HG02759 (cell line): ENCODE results near the gene PTTG1IP.

ENCODE experiments used
- ATAC-seq: cut with Tn5 transposase; IDR thresholded peaks from one replicate; pipeline ENCODE4 v1.9.1; 2021; ENCODE audit warnings: mild to moderate bottlenecking, moderate library complexity; ENCODE audit not compliant: unreplicated experiment

The PTTG1IP gene

DNA sequence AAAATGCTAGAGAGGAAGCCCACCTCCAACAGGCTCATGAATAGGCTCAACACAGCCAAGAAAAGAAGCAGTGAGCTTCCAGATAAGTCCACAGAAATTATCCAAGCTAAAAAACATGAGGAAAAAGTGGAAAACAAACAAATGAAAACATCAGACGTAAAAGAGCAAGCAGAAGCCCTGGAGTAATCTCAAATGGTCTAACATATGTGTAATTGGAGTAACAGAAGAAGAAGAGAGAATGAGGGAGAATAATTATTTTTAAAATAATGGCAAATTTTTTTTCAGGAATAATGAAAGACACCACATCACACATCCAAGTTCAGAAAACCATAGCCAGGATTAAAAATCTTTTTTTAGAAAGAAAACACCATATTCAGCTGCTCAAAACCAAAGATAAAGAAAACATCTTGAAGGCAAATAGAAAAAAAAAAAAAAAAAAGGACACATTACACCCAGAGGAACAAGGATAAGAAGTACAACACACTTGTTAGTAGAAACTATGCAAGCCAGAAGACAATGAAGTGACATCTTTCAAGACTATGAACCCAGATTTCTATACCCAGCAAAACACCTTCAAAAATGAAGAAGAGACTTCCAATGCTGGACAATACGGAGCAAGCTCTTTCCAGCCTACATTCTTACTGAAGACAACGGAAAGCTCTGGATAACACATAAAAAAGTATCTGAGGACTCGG lies 45.0 kb downstream of the PTTG1IP start:
- ATAC-seq: no peak

DNA sequence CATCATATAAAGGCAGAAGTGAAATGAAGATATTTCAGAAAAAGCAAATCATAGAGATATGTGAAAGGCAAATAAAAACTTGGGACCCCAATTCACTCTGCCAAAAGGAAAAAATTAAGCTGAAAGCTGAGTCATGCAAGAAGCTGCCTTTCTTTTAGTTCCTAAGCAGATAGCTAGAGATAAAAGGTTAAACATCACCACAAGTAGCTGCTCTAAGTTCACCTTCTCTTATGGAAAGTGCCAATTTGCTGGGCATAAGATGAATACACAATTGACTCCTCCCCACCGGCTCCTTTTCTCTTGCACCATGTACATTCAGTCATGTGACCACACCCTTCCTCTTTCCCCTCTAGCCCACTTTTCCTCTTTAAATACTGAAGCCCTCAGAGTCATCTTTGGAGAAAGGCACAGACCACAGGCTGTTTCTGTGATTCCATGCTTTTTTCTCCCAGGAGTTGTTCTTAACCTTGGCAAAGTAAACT lies 50.3 kb downstream of the PTTG1IP start:
- ATAC-seq: no peak

DNA sequence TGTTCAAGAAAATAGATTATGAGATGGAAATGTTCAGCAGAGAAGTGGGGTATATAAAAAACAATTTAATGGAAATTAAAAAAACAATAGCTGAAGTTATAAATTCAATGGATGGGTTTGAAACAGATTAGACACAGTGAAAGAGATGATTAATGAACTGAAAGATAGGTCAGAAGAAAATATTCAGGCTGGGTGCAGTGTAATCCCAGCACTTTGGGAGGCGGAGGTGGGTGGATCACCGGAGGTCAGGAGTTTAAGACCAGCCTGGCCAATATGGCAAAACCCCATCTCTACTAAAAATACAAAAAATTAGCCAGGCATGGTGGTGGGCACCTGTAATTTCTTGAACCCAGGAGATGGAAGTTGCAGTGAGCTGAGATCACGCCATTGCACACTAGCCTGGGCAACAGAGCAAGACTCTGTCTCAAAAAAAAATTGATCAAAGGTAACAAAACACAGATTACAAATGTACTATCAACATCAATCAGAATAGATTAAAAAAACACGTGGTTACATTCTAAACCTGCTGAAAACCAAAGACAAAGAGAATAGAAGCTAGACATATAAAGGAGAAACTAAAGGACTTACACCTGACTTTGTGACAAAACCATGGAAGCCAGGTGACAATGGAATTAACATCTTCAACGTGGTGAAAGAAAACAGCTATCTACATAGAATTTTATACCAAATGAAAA lies 50.9 kb downstream of the PTTG1IP start:
- no peak for ATAC-seq

DNA sequence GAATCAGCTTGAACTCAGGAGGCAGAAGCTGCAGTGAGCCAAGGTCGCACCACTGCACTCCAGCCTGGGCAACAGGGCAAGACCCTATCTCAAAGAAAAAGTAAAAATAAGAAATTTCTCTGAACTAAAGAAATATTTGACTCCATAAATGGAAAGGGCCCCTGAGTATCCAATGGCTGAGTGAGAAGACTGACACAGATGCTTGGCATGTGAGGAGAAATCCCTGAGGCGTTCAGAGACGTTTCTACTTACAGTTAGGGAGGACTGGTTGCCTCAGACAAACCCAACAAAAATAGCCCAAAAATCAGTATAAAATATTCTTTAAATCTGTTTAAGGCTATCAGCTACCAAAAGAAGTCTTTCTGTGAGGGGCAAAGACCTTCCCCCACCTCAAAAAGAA lies 52.6 kb downstream of the PTTG1IP start:
- ATAC-seq: no peak

DNA sequence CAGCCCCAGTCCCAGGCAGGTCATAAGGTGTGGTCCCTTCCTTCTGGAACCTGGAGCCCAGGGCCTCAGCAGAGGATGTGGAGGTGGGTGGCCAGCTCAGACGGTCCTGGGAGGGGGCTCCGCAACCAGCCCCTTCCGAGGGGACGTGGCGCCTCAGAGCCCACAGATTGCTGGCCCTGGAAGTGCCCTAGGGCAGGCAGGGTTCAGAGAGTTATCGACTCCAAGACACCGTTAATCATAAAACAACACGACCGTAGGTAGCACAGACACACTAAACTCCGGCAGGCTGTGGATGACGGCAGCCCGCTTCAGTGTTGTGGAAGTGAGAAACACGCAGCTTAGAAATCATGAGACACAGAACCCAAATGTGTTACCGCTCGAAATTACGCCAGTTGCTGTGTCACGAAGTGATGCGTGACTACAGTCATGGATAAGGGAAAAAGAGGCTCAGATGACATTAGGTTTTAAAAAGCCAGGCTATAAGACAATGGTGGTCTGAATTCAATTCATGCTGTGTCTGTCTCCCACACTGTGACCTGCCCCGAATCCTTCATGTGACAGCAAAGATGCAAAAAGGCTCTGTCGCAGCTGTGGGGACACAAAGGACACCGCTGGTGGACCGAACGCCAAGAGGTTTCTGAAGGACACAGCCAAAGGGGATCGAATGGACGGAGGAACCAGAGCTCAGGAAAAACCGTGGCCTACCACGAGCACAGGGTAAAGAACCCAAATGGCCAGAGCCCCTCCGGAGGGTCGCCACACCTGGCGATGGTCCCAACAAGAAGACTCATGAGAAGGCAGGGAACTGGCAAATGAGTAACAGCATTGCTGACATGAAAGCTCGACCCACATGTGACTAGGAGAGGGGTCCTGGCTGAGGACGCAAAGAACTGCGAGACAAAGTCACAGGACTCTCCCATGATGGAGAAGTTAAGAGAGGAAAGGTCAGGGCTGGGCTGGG lies 53.9 kb downstream of the PTTG1IP start:
- ATAC-seq: no peak

DNA sequence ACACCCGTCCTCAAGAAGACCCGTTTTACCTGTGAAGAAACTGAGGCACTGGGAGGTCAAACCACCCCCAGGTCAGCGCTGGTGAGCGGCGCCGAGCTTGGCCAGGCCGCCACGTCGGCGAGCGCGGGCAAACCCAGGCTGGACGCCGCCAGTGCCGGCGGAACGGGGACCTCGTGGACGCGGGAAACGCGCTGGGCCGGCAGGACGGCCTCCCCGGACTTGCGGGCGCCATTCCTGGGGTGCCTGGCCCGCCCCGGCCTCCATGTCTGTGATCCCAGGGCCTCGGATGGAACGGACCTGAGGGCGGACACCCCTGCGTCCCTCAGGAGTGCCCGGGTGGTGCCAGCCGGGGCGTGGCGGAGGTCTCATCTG lies 54.9 kb downstream of the PTTG1IP start:
- ATAC-seq: no peak

DNA sequence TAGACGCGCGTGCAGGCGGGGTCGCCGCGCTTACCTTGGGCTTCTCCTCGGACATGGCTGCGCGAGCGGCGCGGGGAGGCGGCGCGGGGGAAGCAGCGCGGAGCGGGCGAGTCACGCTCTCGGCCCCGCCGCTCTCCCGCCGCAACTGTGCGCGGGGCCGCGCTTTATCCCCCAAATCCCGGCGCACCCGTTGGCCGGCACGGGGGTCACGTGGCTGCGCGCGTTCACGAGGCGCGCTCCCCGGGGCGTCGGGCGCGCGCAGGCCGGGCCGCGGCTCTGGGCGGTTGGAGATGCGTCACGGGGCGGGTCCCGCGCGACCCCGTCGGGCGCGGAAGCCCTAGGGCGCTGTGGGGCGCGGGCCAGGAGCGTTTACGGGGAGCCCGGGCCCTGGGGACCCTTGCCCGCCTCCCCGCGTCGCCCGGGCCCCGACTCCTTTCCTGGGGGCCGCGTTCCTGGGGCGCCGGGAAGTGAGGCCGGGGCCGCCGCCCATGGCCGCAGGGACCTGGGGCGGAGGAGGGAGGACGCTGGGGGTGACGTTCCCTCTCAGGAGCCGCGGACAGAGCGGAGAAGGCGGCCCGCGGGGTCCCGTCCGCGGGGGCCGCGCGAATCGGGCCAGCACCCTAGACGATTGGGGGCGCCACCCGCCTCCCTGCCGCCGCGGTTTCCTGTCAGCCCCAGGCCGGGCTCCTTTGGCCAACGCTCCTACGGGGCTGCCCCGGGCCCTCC lies 55.4 kb downstream of the PTTG1IP start, which contains the start of gene SUMO3:
TSS of gene SUMO3 (minus strand) at position 149 of the 726 bp plus-strand sequence. CDS start at position 55, 94 bp downstream.
- peak; percentile 73 for ATAC-seq

DNA sequence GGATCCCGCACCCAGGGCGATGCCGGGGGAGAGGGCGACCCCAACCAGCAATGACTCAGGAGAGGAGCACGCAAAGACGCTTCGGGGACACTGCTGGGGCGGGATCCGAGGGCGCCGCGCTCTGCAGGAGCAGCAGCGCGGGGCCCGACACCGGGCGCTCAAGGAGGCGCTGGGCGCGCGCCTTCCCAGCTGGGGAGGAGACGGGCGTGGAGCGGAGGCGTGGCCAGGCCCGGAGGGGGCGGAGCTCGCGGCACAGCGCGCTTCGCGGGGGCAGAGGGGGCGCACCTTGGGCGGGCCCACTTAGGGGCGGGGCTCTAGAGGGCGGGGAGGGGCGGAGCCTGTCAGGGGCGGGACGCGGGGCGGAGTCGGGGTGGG lies 56.0 kb downstream of the PTTG1IP start:
- ATAC-seq: peak; percentile 78

DNA sequence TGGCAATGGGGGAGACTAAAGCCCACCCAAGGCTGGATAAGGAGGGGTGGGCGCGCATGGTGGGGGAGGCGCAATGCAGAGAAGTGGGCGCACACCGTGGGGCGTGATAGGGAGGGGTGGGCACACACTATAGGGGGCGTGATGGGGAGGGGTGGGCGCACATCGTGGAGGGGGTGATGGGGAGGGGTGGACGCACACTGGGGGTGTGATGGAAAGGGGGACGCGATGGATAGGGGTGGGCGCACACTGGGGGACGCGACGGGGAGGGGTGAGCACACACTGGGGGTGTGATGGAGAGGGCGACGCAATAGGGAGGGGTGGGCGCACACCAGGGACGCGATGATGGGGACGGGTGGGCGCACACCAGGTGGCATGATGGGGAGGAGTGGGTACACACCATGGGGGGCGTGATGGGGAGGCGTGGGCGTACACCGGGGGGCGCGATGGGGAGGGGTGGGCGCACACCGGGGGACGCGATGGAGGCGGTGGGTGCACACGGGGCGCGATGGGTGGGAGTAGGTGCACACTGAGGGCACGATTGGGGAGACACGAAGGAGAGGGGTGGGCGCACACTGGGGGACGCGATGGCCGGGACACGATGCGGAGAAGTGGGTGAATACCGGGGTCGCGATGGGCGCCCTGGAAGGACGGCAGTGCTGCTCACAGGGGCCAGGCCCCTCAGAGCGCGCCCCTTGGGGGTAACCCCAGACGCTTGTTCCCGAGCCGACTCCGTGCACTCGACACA lies 56.6 kb downstream of the PTTG1IP start:
- no peak for ATAC-seq

DNA sequence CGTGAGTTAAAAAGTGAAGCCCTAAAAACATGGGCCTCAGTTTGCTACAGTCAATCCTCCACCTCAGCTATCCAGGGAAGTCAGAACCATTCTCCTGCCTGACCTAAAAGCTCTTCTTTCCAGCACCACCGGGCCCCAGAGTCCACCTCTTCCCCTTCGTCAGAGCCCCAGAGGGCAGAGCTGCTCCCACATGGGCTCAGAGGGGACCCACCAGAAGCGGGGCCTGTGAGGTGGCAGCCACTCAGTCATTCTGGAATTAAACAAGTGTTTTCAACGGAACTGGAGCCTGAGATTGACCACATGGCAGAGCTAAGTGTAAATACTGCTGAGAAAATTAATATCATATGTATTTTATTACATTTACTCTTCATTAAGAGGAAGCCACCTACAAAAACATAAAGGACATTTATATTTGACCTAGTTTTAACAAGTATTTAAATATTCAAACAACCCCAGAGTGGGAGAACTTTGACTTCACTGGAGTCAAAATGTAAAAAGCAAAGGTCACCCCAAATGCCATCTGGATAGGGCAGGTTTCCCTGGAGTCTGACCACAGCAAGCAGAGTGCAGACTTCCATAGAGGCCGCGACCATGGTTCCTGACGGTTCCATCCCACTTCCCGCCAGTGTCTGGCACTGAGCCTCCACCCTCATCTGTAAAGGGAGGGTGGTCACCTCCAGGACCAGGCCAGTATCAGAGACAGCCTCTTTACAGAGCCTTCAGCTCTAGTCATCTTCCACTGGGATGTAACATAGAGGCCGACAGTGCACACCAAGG lies 57.5 kb downstream of the PTTG1IP start:
- no peak for ATAC-seq

DNA sequence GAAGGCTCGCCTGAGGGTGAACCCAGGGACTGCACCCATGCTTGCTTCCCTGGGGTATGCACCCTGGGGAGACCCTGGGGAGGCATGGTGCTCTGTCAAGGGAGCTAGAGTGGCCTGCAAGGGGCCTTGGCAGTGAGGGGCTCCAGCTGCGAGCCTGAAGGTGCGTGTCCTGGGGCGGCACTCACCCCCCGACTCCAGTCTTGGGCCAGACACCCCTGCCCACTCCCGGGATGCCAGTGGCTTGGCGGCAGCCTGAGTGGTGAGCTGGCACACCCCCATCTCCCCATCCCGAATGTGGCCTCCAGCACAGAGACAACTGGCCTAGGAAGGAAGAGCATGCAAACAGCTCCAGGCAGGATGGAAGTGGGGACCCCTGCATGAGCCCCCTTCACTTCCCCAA lies 58.3 kb downstream of the PTTG1IP start:
- no peak for ATAC-seq

DNA sequence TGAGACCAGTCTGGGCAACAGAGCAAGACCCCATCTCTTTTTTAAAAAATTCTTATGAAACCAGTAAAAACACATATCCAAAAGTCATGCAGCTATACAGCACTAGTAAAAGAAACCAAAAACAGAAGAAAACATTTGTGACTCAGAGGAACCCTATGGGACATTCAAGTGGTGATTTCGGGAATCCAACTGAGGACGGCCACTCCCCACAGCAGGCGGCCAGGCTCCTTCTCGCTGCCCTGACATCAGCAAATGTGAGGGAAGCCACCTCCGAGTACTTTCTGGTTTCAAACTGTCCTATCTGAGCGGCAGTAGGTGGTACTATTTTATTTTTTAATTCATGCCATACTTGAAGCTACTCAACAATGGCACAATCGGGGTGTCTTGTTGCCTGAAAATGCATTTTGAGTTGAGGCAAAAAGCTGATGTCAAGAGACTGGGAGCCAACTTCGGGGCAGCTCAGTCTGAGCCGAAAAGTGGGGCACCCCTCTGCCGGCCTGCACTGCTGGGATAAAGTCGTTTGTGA lies 58.9 kb downstream of the PTTG1IP start:
- no peak for ATAC-seq

DNA sequence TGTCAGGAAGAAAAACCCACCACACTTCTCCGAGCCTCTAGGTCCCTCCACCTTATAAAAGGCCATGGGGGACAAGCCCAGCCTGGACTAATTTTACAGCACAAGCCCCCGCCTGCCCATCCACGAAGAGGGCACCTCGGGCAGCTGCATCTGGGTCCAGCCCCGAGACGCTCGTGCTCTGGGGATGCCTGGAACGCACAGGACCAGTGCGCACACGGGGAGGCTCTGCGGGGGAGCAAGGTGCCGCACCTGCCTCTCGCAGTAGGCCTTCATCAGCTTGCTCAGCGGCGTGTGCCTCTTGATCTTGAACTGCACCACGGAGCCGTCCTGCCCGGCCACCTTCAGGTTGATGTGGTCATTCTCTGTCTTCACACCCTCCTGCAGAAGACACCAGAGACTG lies 59.8 kb downstream of the PTTG1IP start:
- ATAC-seq: no peak

DNA sequence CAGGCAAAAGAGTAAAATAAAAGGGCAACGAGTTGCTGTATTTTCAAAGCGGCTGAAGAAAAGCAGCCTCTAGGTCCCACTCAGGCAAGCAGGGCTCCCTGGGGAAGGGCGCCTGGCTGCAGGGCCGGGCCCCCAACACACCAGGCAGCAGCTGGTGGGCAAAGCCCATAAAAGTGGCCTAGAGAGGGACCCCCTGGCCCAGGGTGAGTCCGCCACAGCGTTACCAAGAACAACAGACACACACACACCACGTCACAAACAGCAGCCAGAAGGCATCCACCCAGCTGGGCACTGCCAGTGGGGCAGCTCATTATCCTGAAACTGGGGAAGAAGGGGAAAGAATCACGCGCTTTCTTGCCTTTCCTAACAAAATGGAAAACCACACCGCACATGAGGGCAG lies 60.3 kb downstream of the PTTG1IP start:
- no peak for ATAC-seq

DNA sequence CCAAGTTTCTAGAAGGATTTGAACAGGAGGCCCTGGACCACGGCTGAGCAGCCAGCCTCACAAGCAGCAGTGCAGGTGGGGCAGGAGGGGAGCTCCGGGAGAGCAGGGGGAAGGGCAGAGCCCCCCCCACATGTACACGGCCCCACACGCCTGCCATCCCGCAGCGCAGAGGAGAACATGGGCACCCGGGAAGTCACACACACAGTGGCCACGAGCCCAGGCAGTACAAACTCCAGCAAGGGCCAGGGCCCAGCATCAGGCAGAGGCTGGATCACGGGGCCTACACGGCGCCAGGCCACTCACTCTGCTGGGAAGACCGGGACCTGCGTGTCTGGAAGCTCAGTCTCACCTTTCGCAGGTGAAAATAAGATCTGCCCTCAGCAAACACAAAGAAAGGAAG lies 60.9 kb downstream of the PTTG1IP start:
- ATAC-seq: no peak

DNA sequence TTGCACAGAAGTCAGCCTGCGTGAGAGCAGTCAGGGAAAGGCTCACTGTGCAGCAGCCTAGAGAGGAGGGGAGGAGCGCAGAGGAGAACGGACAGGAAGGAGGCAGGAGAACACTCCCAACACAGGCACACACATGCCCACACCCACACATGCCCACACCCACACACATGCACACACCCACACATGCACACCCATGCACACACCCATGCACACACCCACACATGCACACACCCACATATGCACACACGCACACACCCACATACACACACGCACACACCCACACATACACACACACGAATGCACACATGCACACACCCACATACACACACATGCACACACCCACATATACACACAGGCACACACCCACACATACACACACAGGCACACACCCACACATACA lies 62.7 kb downstream of the PTTG1IP start:
- no peak for ATAC-seq

DNA sequence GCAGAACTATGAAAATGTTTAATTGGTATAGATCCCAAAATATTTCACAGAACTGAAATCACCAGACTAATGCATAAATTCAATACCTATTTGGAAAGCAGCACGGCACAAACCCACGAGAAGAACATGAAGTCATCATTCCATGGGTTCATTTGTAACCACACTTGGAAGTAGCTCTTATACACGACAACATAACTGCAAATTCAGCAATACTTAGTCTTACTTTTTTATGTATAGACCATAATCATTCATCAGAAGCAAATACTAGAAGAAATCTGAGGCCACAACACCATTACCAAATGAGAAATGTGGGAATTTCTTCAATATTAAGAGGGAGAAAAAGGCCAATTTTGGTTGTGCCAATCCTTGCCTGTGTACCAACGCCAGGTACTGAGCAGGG lies 67.6 kb downstream of the PTTG1IP start:
- ATAC-seq: no peak

DNA sequence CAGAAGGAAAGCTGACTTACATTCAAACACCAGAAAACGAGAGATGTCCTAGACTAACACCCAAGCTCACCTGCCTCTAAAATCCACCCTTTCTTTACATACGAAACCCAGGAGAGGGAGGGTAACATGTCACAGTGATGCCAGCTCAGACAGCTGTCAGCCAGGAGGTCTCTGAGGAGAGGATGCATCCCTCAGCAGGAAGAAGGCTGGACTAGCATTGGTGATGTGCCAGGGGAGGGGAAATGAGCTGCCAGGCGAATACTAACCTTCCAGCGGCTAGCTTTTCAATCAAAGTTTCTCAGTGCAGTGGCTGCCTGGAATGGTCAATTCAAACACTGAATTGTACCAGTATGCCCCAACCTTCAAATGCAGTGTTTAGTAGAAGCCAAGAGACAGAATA lies 68.3 kb downstream of the PTTG1IP start:
- no peak for ATAC-seq

DNA sequence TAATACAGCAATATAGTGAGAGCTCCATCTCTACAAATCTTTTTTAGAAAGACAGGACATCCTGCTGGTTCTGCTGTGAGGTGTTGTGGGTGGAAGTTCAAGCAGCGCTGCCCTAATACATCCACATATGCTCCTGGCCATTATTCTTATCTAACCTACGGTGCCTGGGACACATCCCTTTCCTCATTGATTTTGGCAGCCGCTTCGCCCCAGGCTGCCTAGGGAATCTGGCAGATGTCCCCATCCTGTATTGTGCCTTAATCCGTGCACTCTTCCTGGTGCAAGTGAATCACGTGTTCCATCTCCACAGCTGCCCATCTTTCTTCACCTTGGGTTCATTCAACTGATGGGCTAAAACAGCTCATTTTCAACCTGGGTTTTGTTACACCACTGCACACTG lies 68.7 kb downstream of the PTTG1IP start:
- no peak for ATAC-seq
